WTC11 (cell line): ENCODE data around the gene MID1. TPM values are rescaled to one million over a fixed set of nuclear protein-coding genes. Genes with fewer than 3 reads are reported as not detected.

Experiments used
- ATAC-seq: fragments of 200-7000 bp; cut with Tn5 transposase; 2 replicates; pipeline ENCODE4 v1.10.0; 2021; ENCODE audit warnings: mild to moderate bottlenecking, moderate library complexity
- CTCF ChIA-PET: fragments of 300-600 bp; sonication (Branson Sonifier 250); formaldehyde crosslinking; loops from one replicate; lab custom pipeline; 2021; ENCODE audit warnings: antibody characterized with exemption; lab: Charles Lee
- POLR2A ChIA-PET: fragments of 350-600 bp; sonication (Branson Sonifier 250); formaldehyde crosslinking; loops from one replicate; lab custom pipeline; 2021; ENCODE audit warnings: antibody characterized with exemption; lab: Charles Lee
- DNase-seq: peaks from one replicate; pipeline ENCODE4 v3.0.0; 2021; ENCODE audit warnings: low spot score
- H3K27ac Mint-ChIP-seq: 2 replicates; pipeline ENCODE4 v1.8.0; 2021; ENCODE audit warnings: mixed read lengths
- H3K27me3 Mint-ChIP-seq: 2 replicates; pipeline ENCODE4 v1.8.0; 2021; ENCODE audit warnings: low read depth, mild to moderate bottlenecking, moderate library complexity, mixed read lengths
- H3K36me3 Mint-ChIP-seq: 2 replicates; pipeline ENCODE4 v1.8.0; 2021; ENCODE audit warnings: mixed read lengths
- H3K4me1 Mint-ChIP-seq: 2 replicates; pipeline ENCODE4 v1.8.0; 2022; ENCODE audit warnings: mixed read lengths
- H3K4me3 Mint-ChIP-seq: 2 replicates; pipeline ENCODE4 v1.8.0; 2021; ENCODE audit warnings: mild to moderate bottlenecking, moderate library complexity, mixed read lengths
- H3K9me3 Mint-ChIP-seq: 2 replicates; pipeline ENCODE4 v1.8.0; 2021; ENCODE audit warnings: mixed read lengths
- ARID4B ChIP-seq: sonication (generic); formaldehyde crosslinking; IDR thresholded peaks from 2 replicates; pipeline ENCODE4 v1.8.0; 2023; ENCODE audit warnings: missing genetic modification reagents, mild to moderate bottlenecking, borderline replicate concordance
- EMX1 ChIP-seq: fragments of 250-450 bp; sonication (Bioruptor Pico); IDR thresholded peaks from 2 replicates; pipeline ENCODE4 v1.8.0; 2021; ENCODE audit warnings: mild to moderate bottlenecking
- ERG ChIP-seq: fragments of 250-450 bp; sonication (Bioruptor Pico); IDR thresholded peaks from 2 replicates; pipeline ENCODE4 v1.8.0; 2021; ENCODE audit warnings: mild to moderate bottlenecking
- ESRRA ChIP-seq: sonication (generic); formaldehyde crosslinking; IDR thresholded peaks from 2 replicates; pipeline ENCODE4 v1.8.1; 2022; ENCODE audit warnings: mild to moderate bottlenecking, missing genetic modification reagents, borderline replicate concordance
- FOXK1 ChIP-seq: sonication (generic); formaldehyde crosslinking; IDR thresholded peaks from 2 replicates; pipeline ENCODE4 v1.8.0; 2022; ENCODE audit warnings: mild to moderate bottlenecking, moderate library complexity, missing genetic modification reagents
- FOXP4 ChIP-seq: sonication (generic); formaldehyde crosslinking; IDR thresholded peaks from 2 replicates; pipeline ENCODE4 v1.8.0; 2022; ENCODE audit warnings: mild to moderate bottlenecking, missing genetic modification reagents
- GABPB1 ChIP-seq: sonication (generic); formaldehyde crosslinking; IDR thresholded peaks from 2 replicates; pipeline ENCODE4 v1.8.1; 2023; ENCODE audit warnings: mild to moderate bottlenecking, missing genetic modification reagents
- GRHL2 ChIP-seq: fragments of 250-450 bp; sonication (Bioruptor Pico); IDR thresholded peaks from 2 replicates; pipeline ENCODE4 v1.8.0; 2022; ENCODE audit warnings: mild to moderate bottlenecking, moderate library complexity; ENCODE audit not compliant: insufficient replicate concordance, severe bottlenecking
- JAZF1 ChIP-seq: fragments of 250-450 bp; sonication (Bioruptor Pico); IDR thresholded peaks from 2 replicates; pipeline ENCODE4 v1.9.0; 2021; ENCODE audit warnings: moderate library complexity, mild to moderate bottlenecking, inconsistent platforms
- KAT7 ChIP-seq: sonication (generic); formaldehyde crosslinking; IDR thresholded peaks from 2 replicates; pipeline ENCODE4 v1.8.1; 2023; ENCODE audit warnings: missing genetic modification reagents, mild to moderate bottlenecking, borderline replicate concordance
- NFE2L1 ChIP-seq: sonication (generic); formaldehyde crosslinking; IDR thresholded peaks from 2 replicates; pipeline ENCODE4 v1.8.1; 2023; ENCODE audit warnings: missing genetic modification reagents
- NFYB ChIP-seq: sonication (generic); formaldehyde crosslinking; conservative IDR thresholded peaks from 2 replicates; pipeline ENCODE4 v1.8.0; 2022; ENCODE audit warnings: low read depth, missing genetic modification reagents
- NR1H2 ChIP-seq: sonication (generic); formaldehyde crosslinking; IDR thresholded peaks from 2 replicates; pipeline ENCODE4 v1.9.0; 2021; ENCODE audit warnings: mild to moderate bottlenecking, moderate library complexity, missing genetic modification reagents
- PREB ChIP-seq: sonication (generic); formaldehyde crosslinking; IDR thresholded peaks from 2 replicates; pipeline ENCODE4 v1.8.1; 2022; ENCODE audit warnings: mild to moderate bottlenecking, missing genetic modification reagents, moderate library complexity, borderline replicate concordance
- SP1 ChIP-seq: sonication (generic); formaldehyde crosslinking; conservative IDR thresholded peaks from 2 replicates; pipeline ENCODE4 v1.8.1; 2022; ENCODE audit warnings: missing genetic modification reagents
- STAT6 ChIP-seq: sonication (generic); formaldehyde crosslinking; conservative IDR thresholded peaks from 2 replicates; pipeline ENCODE4 v1.8.1; 2023; ENCODE audit warnings: mild to moderate bottlenecking, low read depth, missing genetic modification reagents, moderate library complexity
- USF2 ChIP-seq: sonication (generic); formaldehyde crosslinking; IDR thresholded peaks from 2 replicates; pipeline ENCODE4 v1.8.1; 2023; ENCODE audit warnings: mild to moderate bottlenecking, missing genetic modification reagents, moderate library complexity
- ZNF263 ChIP-seq: sonication (generic); formaldehyde crosslinking; IDR thresholded peaks from 2 replicates; pipeline ENCODE4 v1.8.1; 2022; ENCODE audit warnings: low read depth, mild to moderate bottlenecking, moderate library complexity, missing genetic modification reagents
- ZNF532 ChIP-seq: fragments of 250-450 bp; sonication (Bioruptor Pico); IDR thresholded peaks from 2 replicates; pipeline ENCODE4 v1.9.0; 2021; ENCODE audit warnings: mild to moderate bottlenecking, borderline replicate concordance
- total RNA-seq: library from RNA; stranded (reverse); gene quantifications from 3 replicates; pipeline ENCODE4 v1.2.3, GENCODE V29; 2021

The MID1 gene
- total RNA-seq, 1 experiment from 2014 or later: 52.2 TPM

- TF ChIP-seq ZNF532 (CRISPR knock-in tag) (no peak), SP1 (CRISPR knock-in tag) (no peak), NFE2L1 (CRISPR knock-in tag) (no peak), USF2 (no peak), ZNF263 (CRISPR knock-in tag) (no peak), GRHL2 (CRISPR knock-in tag) (no peak), NR1H2 (no peak)
Observed at GRCh38 chrX:10486373-10486772, 134.0 kb downstream of the MID1 start (continued).

GRCh38 chrX:10485326-10485725, 135.1 kb downstream of the MID1 start:
- H3K27ac Mint-ChIP-seq: peak overlapping the region; percentile 70
- CTCF ChIA-PET: no interaction called here
- TF ChIP-seq STAT6 (CRISPR knock-in tag) (no peak), PREB (CRISPR knock-in tag) (no peak), FOXK1 (CRISPR knock-in tag) (no peak), EMX1 (CRISPR knock-in tag) (no peak), ARID4B (no peak), JAZF1 (CRISPR knock-in tag) (no peak), FOXP4 (no peak), KAT7 (no peak), ERG (no peak), NFYB (CRISPR knock-in tag) (no peak), ESRRA (CRISPR knock-in tag) (no peak), NR1H2 (no peak), GABPB1 (no peak)

More at GRCh38 chrX:10485326-10485725, 135.1 kb downstream of the MID1 start:
- Mint-ChIP-seq H3K27me3 (no peaks in the 10 kb centered on the region), H3K4me3 (no peak overlapping the region), H3K9me3 (no peaks in the 10 kb centered on the region), H3K4me1 (peaks cover 26% of the 10 kb centered on the region), H3K36me3 (peaks cover 20% of the 10 kb centered on the region)
- no peak for ATAC-seq
- DNase-seq: no peak
- POLR2A ChIA-PET: no interaction called here
